Bronchial epithelial cell (primary cell): ENCODE measurements around the gene CPOX. TPM values are rescaled to one million over a fixed set of nuclear protein-coding genes. Genes with fewer than 3 reads are reported as not detected.
A peak's percentile ranks its signal among the peaks of the same experiment; 100 is the strongest.
"Not testable (repeated sequence)": the region's sequence is repeated elsewhere in the genome, so short reads cannot be mapped to it uniquely, and the experiment has no call there.

ENCODE experiments used
- DNase-seq: peaks from one replicate; pipeline ENCODE4 v3.0.0-alpha.2; 2010; ENCODE audit warnings: low read depth
- FAIRE-seq: peaks from 2 replicates; lab custom pipeline; 2011; peaks lifted over from hg19 to GRCh38; lab: Jason Lieb, UNC
- H3K27me3 ChIP-seq: 2 replicates; pipeline ENCODE4 v1.5.1; 2011; ENCODE audit warnings: low read length; ENCODE audit not compliant: control insufficient read depth, insufficient read depth
- H3K36me3 ChIP-seq: 2 replicates; pipeline ENCODE4 v1.5.1; 2011; ENCODE audit warnings: low read length; ENCODE audit not compliant: control insufficient read depth, insufficient read depth
- H3K4me3 ChIP-seq: 2 replicates; pipeline ENCODE4 v1.5.1; 2011; ENCODE audit warnings: mild to moderate bottlenecking, low read depth, low read length, control low read depth
- total RNA-seq: library from RNA; depleted of rRNA; stranded (reverse); fragments of >200 nt; gene quantifications from 2 replicates; pipeline ENCODE4 v1.2.1, GENCODE V29; 2014
- TF ChIP-seq, protein P1 (sequence below): IDR thresholded peaks from 2 replicates; pipeline ENCODE4 v1.5.1; 2011; ENCODE audit warnings: mild to moderate bottlenecking, moderate library complexity, low read length, control low read depth, inconsistent platforms; ENCODE audit not compliant: insufficient read depth, severe bottlenecking

The CPOX gene
- total RNA-seq, 1 donor from 2014 or later: 36.1 TPM

DNA sequence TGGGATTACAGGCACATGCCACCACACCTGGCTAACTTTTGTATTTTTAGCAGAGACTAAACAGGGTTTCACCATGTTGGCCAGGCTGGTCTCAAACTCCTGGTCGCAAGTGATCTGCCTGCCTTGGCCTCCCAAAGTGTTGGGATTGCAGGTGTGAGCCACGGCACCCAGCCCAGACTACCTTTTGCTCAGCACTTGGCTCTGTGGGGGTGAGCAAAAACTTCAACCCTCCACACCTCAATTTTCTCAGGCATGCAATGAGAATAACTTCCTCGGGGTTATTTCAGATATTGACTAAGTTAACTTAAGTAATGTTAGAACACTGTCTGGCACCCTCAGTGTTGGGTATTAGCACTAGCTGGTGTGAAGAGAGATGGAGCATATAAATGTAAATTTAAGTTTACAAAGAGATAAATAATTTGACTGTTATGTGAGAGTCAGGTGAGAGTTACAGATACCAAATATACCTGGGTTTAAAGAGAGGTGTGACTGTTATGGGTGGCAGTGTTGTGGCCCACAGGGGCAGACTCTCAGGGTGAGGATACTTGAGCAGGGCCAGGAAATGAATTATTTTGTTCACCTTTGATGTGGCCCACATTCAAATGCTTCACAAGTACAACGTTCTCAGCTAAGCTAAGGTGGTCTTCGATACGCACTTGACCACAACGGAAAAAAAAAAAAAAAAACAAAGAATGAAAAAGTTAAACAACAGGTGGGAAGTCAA is 29.0 kb downstream of the CPOX start:
- TF ChIP-seq, protein P1, sequence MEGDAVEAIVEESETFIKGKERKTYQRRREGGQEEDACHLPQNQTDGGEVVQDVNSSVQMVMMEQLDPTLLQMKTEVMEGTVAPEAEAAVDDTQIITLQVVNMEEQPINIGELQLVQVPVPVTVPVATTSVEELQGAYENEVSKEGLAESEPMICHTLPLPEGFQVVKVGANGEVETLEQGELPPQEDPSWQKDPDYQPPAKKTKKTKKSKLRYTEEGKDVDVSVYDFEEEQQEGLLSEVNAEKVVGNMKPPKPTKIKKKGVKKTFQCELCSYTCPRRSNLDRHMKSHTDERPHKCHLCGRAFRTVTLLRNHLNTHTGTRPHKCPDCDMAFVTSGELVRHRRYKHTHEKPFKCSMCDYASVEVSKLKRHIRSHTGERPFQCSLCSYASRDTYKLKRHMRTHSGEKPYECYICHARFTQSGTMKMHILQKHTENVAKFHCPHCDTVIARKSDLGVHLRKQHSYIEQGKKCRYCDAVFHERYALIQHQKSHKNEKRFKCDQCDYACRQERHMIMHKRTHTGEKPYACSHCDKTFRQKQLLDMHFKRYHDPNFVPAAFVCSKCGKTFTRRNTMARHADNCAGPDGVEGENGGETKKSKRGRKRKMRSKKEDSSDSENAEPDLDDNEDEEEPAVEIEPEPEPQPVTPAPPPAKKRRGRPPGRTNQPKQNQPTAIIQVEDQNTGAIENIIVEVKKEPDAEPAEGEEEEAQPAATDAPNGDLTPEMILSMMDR: no peak
- FAIRE-seq: no peak
- DNase-seq: no peak

DNA sequence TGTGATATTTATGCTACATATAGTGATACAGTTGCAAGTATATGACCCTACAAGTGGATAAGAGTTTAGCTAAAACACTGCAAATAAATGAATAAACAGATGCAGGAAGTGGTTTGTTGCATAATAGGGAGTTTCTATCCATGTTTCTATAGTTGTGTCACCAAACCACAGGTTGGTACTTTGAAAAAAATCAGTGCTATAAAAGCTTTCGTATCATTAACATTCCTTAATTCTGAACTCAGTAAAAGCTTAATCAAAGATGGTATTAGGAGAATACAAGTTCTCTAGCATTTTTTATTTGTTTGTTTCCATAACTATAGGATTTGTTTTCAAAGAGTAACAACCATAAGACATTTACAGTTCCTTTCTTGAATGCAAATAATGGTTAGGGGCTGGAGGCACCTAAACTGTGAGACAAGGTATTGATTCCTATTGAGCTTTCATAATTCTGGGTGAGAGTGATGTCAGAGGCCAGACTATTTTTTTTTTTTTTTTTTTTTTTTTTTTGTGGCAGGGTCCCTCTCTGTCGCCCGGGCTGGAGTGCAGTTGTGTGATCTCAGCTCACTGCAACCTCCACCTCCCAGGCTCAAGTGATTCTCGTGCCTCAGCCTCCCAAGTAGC is 29.6 kb downstream of the CPOX start:
- no peak for FAIRE-seq
- H3K27me3 ChIP-seq: no peaks in the 10 kb centered on the region
- H3K36me3 ChIP-seq: no peaks in the 10 kb centered on the region
- TF ChIP-seq, protein P1: no peak
- DNase-seq: peak; percentile 89
- no peak overlapping the region for H3K4me3 ChIP-seq

More for the DNA sequence above, 29.0 kb downstream of the CPOX start:
- no peaks in the 10 kb centered on the region for H3K36me3 ChIP-seq
- no peak overlapping the region for H3K4me3 ChIP-seq
- H3K27me3 ChIP-seq: no peaks in the 10 kb centered on the region

DNA sequence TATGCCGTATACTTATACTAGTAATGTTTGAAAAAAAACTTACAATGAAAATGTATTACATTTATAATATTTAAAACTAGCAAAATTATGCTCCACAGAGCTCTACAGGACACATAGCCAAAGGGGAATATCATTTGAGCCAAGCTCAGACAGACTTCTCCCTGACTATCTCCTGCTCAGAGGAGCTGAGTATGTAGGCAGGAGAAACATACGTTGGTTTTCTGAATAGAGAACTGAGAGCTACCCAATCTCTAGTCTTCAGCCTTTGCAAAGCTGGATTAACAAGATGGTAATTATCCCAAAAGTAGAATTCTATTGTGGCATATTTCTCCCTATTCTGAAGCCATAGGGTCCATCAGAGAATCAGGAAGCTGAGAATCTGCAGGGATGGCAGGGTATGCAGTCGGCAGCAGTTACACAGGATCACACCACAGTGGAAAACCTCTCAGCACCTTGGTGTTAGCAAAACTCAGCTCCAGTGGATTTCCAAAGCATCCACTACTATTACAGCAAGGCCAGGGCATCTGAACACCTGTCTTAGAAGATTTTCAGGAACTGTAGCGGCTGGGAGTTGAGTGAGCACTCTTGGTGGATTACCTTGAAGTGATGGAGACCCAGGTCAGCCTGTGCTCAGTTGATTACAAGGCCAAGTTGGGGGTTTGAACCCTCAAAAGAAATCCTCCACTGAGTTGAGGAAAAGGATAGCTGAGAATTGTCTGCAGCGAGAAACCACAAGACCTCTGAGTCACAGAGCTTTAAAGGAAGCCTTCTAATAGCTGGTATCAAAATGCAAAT is 31.5 kb downstream of the CPOX start:
- DNase-seq (peak; percentile 56), FAIRE-seq (no peak)
- TF ChIP-seq, protein P1: no peak
- H3K27me3 ChIP-seq: no peaks in the 10 kb centered on the region
- H3K36me3 ChIP-seq: no peaks in the 10 kb centered on the region
- H3K4me3 ChIP-seq: no peak overlapping the region

DNA sequence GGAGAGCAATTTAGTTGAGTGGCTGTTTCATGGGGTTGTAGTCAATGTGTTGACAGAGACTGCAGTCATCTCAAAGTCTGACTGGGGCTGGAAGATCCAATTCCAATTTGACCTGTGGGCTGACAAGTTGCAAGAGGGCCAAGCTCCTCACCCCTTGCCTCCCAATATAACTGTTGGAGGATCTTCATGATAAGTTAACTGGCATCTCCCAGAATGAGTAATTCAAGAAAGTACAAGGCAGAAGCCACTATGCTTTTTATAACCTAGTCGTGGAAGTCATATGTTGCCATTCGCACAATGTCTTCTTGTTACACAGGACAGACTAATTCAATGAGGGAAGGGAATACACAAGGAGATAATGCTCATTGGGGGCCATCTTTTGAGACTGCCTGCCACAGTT is 32.5 kb downstream of the CPOX start:
- H3K4me3 ChIP-seq: no peak overlapping the region
- TF ChIP-seq, protein P1: no peak

DNA sequence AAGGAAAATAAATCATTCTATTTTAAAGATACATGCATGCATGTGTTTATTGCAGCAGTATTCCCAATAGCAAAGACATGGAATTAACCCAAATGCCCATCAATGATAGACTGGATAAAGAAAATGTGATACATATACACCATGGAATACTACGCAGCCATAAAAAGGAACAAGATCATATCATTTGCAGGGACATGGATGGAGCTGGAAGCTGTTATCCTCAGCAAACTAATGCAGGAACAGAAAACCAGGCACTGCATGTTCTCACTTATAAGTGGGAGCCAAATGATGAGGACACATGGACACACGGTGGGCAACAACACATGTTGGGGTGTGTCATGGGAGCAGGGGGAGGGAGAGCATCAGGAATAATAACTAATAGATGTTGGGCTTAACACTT is 33.6 kb downstream of the CPOX start:
- DNase-seq, H3K27me3 ChIP-seq, H3K4me3 ChIP-seq, FAIRE-seq, H3K36me3 ChIP-seq: not testable (repeated sequence)

More for the DNA sequence above, 32.5 kb downstream of the CPOX start:
- FAIRE-seq: no peak
- DNase-seq: no peak
- H3K36me3 ChIP-seq: no peaks in the 10 kb centered on the region
- H3K27me3 ChIP-seq: no peaks in the 10 kb centered on the region
